ENCODE measurements around the gene SPIRE2.
"Not testable (repeated sequence)": the region's sequence is repeated elsewhere in the genome, so short reads cannot be mapped to it uniquely, and the experiment has no call there.

SPIRE2 gene

DNA sequence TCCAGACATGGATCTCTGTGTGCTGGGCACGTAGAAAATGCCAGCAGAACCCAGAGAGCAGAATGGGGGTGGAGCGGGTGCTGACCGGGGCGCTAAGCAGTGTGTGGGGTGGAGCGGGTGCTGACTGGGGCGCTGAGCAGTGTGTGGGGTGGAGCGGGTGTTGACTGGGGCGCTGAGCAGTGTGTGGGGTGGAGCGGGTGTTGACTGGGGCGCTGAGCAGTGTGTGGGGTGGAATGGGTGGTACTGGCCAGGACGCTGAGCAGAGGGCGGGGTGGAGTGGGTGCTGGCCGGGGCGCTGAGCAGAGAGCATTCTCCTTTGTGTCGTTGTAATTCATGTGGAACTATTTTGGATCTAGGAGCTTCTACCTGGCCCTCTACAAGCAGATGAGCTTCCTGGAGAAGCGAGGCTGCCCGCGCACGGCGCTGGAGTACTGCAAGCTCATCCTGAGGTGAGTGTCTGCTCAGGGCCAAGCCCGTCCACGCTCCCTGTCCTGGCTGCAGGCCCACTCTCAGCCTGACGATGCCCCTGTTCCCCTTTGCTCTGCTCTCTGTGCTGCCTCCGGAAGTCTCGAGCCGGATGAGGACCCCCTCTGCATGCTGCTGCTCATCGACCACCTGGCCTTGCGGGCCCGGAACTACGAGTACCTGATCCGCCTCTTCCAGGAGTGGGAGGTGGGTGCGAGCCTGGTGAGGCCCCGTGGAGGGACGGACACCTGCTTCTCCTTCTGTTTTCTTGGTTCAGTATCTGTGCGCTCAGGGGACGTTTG lies 70.1 kb downstream of the SPIRE2 start:
- no peak for DNase-seq (ENCODE audit: low spot score)

GRCh38 chr16:89899879-89900481 lies 71.7 kb downstream of the SPIRE2 start:
- no peak for DNase-seq (ENCODE audit: low spot score)

- DNase-seq (ENCODE audit: low spot score), result no peak
These were observed 72.6 kb downstream of the SPIRE2 start for GRCh38 chr16:89900885-89901284.

GRCh38 chr16:89902980-89903379 lies 74.7 kb downstream of the SPIRE2 start:
- no peak for DNase-seq (ENCODE audit: low spot score)

- no peak for DNase-seq (ENCODE audit: low spot score)
These were observed 75.7 kb downstream of the SPIRE2 start for GRCh38 chr16:89903908-89904515.

- no peak for DNase-seq (ENCODE audit: low spot score)
These were observed 76.6 kb downstream of the SPIRE2 start for GRCh38 chr16:89904606-89905510.

DNA sequence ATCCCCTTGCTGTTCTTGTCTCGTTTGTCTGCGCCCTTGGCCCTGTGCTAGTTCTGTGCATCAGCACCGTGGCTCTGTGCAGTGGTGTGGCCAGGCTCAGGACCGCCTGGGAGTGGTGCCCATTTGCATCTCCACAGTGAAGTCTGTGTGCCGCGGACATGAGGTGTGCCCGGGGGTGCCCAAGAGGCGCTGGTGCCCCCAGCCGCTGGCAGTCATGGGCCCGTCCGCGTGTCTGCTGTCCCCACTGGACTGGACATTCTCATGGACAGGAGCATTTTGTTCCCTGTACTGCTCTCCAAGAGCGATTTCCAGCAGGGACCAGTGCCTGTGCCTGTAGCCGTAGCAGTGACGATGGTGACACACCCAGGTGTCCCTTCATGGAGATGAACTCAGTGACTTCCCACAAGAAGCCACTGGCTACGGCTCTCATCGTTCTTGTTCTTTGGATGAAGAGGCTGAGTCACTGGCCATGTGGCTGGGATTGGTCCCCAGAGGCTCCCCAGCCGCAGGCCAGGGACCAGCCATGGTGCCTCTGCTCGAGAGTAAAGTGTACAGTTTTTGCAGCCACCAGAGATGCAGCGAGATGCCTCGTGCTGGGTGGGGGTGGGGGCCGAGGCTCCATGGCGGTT lies 77.3 kb downstream of the SPIRE2 start:
- no peak for DNase-seq (ENCODE audit: low spot score)

GRCh38 chr16:89906140-89907025 lies 78.1 kb downstream of the SPIRE2 start:
- no peak for DNase-seq (ENCODE audit: low spot score)

DNA sequence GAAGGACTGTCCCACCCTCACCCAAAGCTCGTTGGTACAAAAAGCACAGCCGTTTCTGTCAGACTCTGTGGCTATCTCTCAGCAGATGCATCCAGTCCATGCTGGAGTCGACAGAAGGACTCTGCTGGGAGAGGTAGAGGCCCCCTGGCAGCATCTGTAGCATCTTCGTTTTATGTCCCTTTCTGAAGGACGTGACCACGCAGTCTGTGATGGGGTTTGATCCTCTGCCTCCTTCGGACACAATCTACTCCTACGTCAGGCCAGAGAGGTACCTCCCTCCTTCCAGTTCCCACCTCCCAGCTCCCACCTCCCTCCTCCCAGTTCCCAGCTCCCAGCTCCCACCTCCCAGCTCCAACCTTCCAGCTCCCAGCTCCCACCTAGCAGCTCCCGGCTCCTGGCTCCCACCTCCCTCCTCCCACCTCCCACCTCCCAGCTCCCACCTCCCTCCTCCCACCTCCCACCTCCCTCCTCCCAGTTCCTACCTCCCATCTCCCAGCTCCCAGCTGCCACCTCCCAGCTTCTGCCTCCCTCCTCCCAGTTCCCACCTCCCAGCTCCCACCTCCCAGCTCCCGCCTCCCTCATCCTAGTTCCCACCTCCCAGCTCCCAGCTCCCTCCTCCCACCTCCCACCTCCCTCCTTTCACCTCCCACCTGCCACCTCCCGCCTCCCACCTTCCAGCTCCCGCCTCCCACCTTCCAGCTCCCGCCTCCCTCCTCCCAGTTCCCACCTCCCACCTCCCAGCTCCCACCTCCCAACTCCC lies 79.0 kb downstream of the SPIRE2 start:
- no peak for DNase-seq (ENCODE audit: low spot score)

DNA sequence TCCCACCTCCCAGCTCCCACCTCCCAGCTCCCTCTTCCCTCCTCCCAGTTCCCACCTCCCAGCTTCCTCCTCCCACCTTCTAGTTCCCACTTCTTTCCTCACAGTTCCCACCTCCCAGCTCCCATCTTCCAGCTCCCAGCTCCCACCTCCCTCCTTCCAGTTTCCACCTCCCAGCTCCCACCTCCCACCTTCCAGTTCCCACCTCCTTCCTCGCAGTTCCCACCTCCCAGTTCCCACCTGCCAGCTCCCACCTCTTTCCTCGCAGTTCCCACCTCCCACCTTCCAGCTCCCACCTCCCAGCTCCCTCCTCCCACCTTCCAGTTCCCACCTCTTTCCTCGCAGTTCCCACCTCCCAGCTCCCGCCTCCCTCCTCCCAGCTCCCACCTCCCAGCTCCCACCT lies 80.0 kb downstream of the SPIRE2 start:
- DNase-seq (ENCODE audit: low spot score), result no peak

DNA sequence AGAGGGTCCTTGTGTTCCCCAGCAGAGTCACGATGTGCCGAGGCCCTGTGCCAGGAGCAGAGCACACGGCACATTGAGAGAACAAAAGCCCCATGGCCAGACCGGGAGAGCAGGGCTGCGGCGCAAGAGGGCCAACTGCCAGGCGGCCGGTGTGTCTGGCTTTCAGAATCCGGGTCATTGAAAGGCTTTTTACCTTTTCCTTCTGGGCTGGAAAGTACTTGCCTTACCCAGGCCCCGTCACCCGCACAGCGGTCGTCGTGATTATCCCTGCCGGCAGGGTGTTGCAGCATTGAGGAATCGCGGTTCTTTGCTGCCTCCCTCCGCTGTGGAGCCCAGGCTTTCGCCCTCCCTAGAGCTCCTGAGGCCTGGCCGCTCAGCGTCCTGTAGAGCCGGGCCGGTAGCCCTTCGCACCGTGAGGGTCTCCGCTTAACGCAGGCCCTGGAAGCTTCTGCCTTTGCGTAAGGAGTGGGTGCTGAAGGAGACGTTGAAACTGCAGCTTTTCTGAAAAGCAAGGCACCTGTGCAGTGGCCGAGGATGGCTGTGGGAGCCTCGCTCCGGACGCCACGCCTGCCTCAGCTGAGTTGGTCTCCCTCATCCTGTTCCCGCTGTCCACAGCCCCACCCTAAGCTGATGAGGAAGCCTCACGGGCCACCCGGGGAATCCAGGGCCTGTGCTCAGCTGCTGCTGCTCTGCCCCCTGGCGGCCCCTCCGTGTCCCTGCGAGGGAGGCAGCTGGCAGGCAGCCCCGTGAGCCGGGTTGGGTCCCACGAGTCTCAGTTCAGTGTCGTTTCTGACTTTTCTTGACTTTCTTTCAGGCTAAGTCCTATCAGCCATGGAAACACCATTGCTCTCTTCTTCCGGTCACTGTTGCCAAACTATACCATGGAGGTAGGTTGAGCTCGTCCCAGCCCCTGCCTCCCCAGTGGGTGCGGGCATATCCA lies 81.8 kb downstream of the SPIRE2 start:
- DNase-seq (ENCODE audit: low spot score), result peak; percentile 94

- no peak for DNase-seq (ENCODE audit: low spot score)
These were observed 82.6 kb downstream of the SPIRE2 start for GRCh38 chr16:89910717-89911354.

DNA sequence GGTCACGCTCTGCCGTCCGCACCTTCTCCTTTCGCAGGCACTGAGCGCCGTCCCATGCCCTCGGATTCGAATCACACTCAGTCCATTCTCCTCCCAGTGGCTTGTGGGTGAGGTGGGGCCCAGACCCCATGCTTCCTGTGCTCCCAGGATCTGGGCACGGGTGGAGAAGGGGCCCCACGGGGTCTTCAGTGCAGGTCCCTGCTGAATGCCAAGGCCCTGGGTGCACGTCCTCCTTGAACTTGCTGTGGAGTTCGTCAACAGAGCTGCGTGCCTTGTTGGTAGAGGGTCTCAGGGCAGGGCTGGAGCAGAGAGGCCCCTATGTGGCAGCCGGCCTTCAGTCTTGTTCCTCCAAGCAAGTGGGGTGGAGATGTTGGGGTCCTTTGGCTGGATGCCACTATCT lies 83.1 kb downstream of the SPIRE2 start:
- no peak for DNase-seq (ENCODE audit: low spot score)

DNA sequence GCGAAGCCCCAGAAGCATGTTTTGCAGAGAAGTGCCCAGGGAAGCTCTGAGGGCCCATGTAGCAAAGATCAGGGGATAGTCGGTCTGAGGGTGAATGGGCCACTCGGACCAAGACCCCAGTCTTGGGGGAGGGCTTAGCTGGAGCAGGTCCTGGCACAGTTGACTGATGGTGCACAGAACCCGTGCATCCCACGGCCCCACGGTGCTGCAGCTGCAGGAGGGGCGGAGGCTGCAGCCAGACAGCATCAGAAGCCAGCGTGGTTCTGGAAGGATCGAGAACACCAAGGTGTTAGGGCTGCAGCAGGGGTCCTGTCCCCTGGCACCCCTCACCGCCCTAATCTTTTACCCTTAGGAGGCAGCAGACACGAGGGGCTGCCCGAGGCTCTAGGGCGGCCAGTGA lies 83.9 kb downstream of the SPIRE2 start:
- no peak for DNase-seq (ENCODE audit: low spot score)

DNA sequence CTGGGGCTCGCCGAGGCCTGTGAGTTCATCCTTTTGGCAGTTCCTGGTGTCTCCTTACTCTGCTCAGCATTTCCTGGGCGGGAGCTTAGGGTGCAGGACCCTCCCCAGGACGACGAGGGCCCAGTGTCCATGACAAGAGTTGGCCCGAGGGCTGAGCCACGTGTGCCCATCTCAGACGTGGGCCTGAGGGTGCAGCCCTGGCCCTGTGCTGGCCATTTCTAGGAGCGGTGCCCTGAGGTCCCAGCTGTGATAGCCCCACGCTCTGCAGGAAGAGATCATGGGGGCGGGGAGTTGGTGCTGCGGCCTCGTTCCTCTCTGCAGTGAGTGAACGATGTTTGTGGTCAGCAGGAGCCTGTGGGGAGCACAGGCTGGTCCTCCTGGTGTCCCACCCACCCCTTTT lies 84.4 kb downstream of the SPIRE2 start:
- DNase-seq (ENCODE audit: low spot score), result no peak

- DNase-seq (ENCODE audit: low spot score), result no peak
These were observed 85.4 kb downstream of the SPIRE2 start for GRCh38 chr16:89913408-89914387.

- DNase-seq (ENCODE audit: low spot score), result not testable (repeated sequence)
These were observed 86.5 kb downstream of the SPIRE2 start for GRCh38 chr16:89914642-89915285.

Data from iPS-NIHi11 (cell line).